Mesenchymal stem cell (in vitro differentiated cells and primary cell): ENCODE data around the gene ARMS2.
A peak's percentile ranks its signal among the peaks of the same experiment; 100 is the strongest.

Source experiments
- DNase-seq: peaks from one replicate; pipeline ENCODE4 v3.0.0-alpha.2; 2013
- H2AFZ ChIP-seq: one replicate; pipeline ENCODE4 v1.6.1; 2013; ENCODE audit warnings: low read depth, mild to moderate bottlenecking, control low read depth, inconsistent platforms, low read length, moderate library complexity
- H2AK5ac ChIP-seq: 2 replicates; pipeline ENCODE4 v1.6.1; 2013; ENCODE audit warnings: low read length, moderate library complexity, mild to moderate bottlenecking, inconsistent platforms; ENCODE audit not compliant: severe bottlenecking
- H2BK120ac ChIP-seq: one replicate; pipeline ENCODE4 v1.6.1; 2013; ENCODE audit warnings: low read depth, mild to moderate bottlenecking, inconsistent platforms, low read length, moderate library complexity
- H2BK12ac ChIP-seq, 2 experiments: one replicate each; pipeline ENCODE4 v1.6.1; 2013; ENCODE audit warnings: inconsistent platforms in 2 of 2, low read length in 2 of 2, mild to moderate bottlenecking in 2 of 2, moderate library complexity in 2 of 2, control low read depth in 1 of 2
- H2BK15ac ChIP-seq: one replicate; pipeline ENCODE4 v1.6.1; 2013; ENCODE audit warnings: mild to moderate bottlenecking, low read depth, inconsistent platforms; ENCODE audit not compliant: poor library complexity, severe bottlenecking
- H2BK5ac ChIP-seq: 2 replicates; pipeline ENCODE4 v1.6.1; 2013; ENCODE audit warnings: low read depth, mild to moderate bottlenecking, low read length, control low read depth, inconsistent platforms; ENCODE audit not compliant: poor library complexity, severe bottlenecking
- H3K14ac ChIP-seq, 2 experiments: one replicate each; pipeline ENCODE4 v1.6.1; 2013; ENCODE audit warnings: inconsistent platforms in 2 of 2, low read length in 2 of 2, control low read depth in 1 of 2, mild to moderate bottlenecking in 1 of 2, moderate library complexity in 1 of 2
- H3K18ac ChIP-seq, 2 experiments: one replicate each; pipeline ENCODE4 v1.6.1; 2013; ENCODE audit warnings: inconsistent platforms in 2 of 2, low read length in 2 of 2, control low read depth in 1 of 2, low read depth in 1 of 2, mild to moderate bottlenecking in 1 of 2
- H3K23ac ChIP-seq, 2 experiments: one replicate each; pipeline ENCODE4 v1.6.1; 2013; ENCODE audit warnings: inconsistent platforms in 2 of 2, low read length in 2 of 2, mild to moderate bottlenecking in 2 of 2, moderate library complexity in 2 of 2, control low read depth in 1 of 2
- H3K27ac ChIP-seq: 2 replicates; pipeline ENCODE4 v1.5.1; 2013; ENCODE audit warnings: mild to moderate bottlenecking, moderate library complexity, low read length, control low read depth, inconsistent platforms; ENCODE audit not compliant: poor library complexity, severe bottlenecking
- H3K27me3 ChIP-seq, 2 experiments: 2 replicates each; pipeline versions ENCODE4 v1.6.1 to v1.7.0; 2013; ENCODE audit warnings: low read length in 2 of 2, mild to moderate bottlenecking in 2 of 2, moderate library complexity in 2 of 2, control low read depth in 1 of 2, inconsistent platforms in 1 of 2; ENCODE audit not compliant: control insufficient read depth in 1 of 2, insufficient read depth in 1 of 2
- H3K36me3 ChIP-seq, 2 experiments: 2 replicates each; pipeline versions ENCODE4 v1.6.1 to v1.7.0; 2013; ENCODE audit warnings: low read length in 2 of 2, control low read depth in 1 of 2, inconsistent platforms in 1 of 2, low read depth in 1 of 2, mild to moderate bottlenecking in 1 of 2; ENCODE audit not compliant: insufficient read depth in 2 of 2, control insufficient read depth in 1 of 2
- H3K4ac ChIP-seq, 2 experiments: one replicate each; pipeline ENCODE4 v1.6.1; 2013; ENCODE audit warnings: inconsistent platforms in 2 of 2, low read length in 2 of 2, mild to moderate bottlenecking in 2 of 2, moderate library complexity in 2 of 2, control low read depth in 1 of 2, low read depth in 1 of 2
- H3K4me1 ChIP-seq: 2 replicates; pipeline ENCODE4 v1.6.1; 2013; ENCODE audit warnings: low read depth, low read length, control low read depth; ENCODE audit not compliant: control insufficient read depth, insufficient read depth
- H3K4me2 ChIP-seq: 2 replicates; pipeline ENCODE4 v1.6.1; 2013; ENCODE audit warnings: low read length, mild to moderate bottlenecking, inconsistent platforms; ENCODE audit not compliant: poor library complexity, severe bottlenecking
- H3K4me3 ChIP-seq, 2 experiments: 2 replicates each; pipeline versions ENCODE4 v1.5.1 to v1.7.0; 2013; ENCODE audit warnings: low read length in 2 of 2, mild to moderate bottlenecking in 2 of 2, control low read depth in 1 of 2, low read depth in 1 of 2; ENCODE audit not compliant: insufficient read depth in 1 of 2
- H3K79me1 ChIP-seq: replicated peaks from 2 replicates; pipeline ENCODE4 v1.6.1; 2013; ENCODE audit warnings: mild to moderate bottlenecking, control low read depth, low read length, inconsistent platforms; ENCODE audit not compliant: poor library complexity, severe bottlenecking
- H3K9ac ChIP-seq: 2 replicates; pipeline ENCODE4 v1.7.0; 2013; ENCODE audit warnings: mild to moderate bottlenecking, low read length, moderate library complexity
- H3K9me3 ChIP-seq: 2 replicates; pipeline ENCODE4 v1.7.0; 2013; ENCODE audit warnings: mild to moderate bottlenecking, low read length; ENCODE audit not compliant: control insufficient read depth
- H4K8ac ChIP-seq: one replicate; pipeline ENCODE4 v1.6.1; 2013; ENCODE audit warnings: inconsistent platforms, mild to moderate bottlenecking, low read length, moderate library complexity
- H4K91ac ChIP-seq: one replicate; pipeline ENCODE4 v1.6.1; 2013; ENCODE audit warnings: mild to moderate bottlenecking, low read length, inconsistent platforms
- WGBS: methylation state at CpG from one replicate; pipeline ENCODE4 v1.1.7; 2013; ENCODE audit warnings: mixed read lengths; 5-methylcytosine and 5-hydroxymethylcytosine counted together

ARMS2 gene

DNA sequence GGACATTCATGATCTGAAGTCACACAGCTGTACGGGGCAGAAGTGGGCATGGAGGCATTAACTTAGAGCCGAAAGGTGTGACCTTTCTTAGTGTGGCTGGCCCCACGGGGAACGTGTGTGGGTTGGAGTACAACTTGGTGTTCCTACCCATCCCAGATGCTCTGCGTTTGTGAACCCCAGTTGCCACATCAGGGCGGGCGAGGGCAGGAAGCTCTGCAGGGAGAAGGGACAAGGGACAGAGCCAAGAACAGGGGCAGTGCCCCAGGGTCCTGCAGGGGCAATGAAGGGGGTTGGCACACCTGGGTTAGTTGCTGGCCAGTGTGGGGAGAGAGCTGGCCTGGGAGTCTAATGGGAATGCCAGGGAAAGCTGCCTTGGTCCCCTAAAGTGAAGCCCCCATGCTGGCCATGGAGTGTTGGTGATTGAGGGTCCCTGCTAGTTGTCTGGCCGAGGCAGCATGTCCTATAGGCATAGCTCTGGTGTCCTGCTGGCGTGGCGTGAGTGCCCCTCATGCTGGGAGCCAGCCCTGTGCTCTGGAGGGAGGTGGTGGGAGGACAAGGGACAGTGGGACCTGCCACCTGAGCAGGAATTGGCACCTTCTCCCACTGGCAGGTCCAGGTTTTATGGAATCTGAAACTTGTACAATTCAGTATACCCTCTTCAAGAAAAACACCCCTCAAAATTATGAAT lies 25.8 kb downstream of the ARMS2 start:
- no peaks in the 10 kb centered on the region for H3K9me3 ChIP-seq
- no peak overlapping the region for H2AK5ac ChIP-seq
- peak overlapping the region; percentile 31 to 37 for H2BK12ac ChIP-seq
- H3K9ac ChIP-seq = no peak overlapping the region
- H3K27ac ChIP-seq = no peak overlapping the region
- H3K14ac ChIP-seq = no peak overlapping the region
- H4K91ac ChIP-seq = peak overlapping the region; percentile 59
- H2AFZ ChIP-seq = no peak overlapping the region
- H2BK5ac ChIP-seq = no peak overlapping the region
- 92% methylated on average over 10 of the region's 10 CpGs for WGBS
- H2BK120ac ChIP-seq = no peak overlapping the region
- H3K4ac ChIP-seq = no peak overlapping the region
- peak overlapping the region in 1 of 2 experiments; percentile 62 for H3K18ac ChIP-seq
- H4K8ac ChIP-seq = no peak overlapping the region
- H3K23ac ChIP-seq = no peak overlapping the region
- DNase-seq = no peak
- no peaks in the 10 kb centered on the region for H3K27me3 ChIP-seq
- H2BK15ac ChIP-seq = no peak overlapping the region
- H3K79me1 ChIP-seq = peaks cover 15% of the 10 kb centered on the region
- H3K4me3 ChIP-seq = no peak overlapping the region
- no peak overlapping the region for H3K4me2 ChIP-seq
- H3K36me3 ChIP-seq = peaks cover 5 to 67% of the 10 kb centered on the region in 2 experiments
- peaks cover 15% of the 10 kb centered on the region for H3K4me1 ChIP-seq

DNA sequence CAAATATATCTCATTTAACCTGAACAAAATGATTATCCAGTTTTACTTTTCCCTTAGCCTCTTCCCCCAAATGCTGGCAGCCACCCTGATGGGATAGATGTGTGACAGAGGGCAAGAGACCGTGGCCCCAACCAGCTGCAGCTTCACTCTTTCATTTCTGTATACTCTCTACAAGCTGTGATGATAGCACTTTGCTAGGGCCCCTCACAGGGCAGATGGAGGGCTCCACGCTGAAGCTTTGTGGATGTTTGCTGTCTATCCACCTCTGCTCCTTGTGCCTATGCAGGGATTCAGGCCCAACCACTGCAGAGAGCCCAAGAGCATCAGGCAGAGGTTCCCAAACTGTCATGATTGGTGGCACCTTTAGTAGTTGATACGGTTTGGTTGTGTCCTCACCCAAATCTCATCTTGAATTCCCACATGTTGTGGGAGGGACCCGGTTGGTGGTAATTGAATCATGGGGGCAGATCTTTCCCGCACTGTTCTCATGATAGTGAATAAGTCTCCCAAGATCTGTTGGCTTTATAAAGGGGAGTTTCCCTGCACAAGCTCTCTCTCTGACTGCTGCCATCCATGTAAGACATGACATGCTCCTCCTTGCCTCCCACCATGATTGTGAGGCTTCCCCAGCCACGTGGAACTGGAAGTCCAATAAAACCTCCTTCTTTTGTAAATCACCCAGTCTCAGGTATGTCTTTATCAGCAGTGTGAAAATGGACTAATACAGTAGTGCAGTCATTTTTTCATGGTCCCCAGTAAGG lies 27.0 kb downstream of the ARMS2 start:
- Histone ChIP-seq H2BK5ac (no peak overlapping the region), H3K9me3 (no peaks in the 10 kb centered on the region), H3K27ac (no peak overlapping the region), H3K4me3 (no peak overlapping the region), H4K91ac (no peak overlapping the region), H2BK15ac (no peak overlapping the region), H3K4me1 (peaks cover 5% of the 10 kb centered on the region), H3K36me3 (peaks cover 4 to 75% of the 10 kb centered on the region in 2 experiments), H2BK12ac (peak overlapping the region in 1 of 2 experiments; percentile 4), H3K79me1 (peaks cover 15% of the 10 kb centered on the region), H3K4me2 (no peak overlapping the region), H4K8ac (no peak overlapping the region), H2BK120ac (no peak overlapping the region), H3K14ac (no peak overlapping the region), H3K23ac (no peak overlapping the region), H3K27me3 (peaks cover 0 to under 1% of the 10 kb centered on the region in 2 experiments), H2AK5ac (no peak overlapping the region), H3K9ac (no peak overlapping the region), H3K18ac (no peak overlapping the region), H3K4ac (no peak overlapping the region), H2AFZ (no peak overlapping the region)
- no peak for DNase-seq
- WGBS = 93% methylated on average over 5 of the region's 6 CpGs

DNA sequence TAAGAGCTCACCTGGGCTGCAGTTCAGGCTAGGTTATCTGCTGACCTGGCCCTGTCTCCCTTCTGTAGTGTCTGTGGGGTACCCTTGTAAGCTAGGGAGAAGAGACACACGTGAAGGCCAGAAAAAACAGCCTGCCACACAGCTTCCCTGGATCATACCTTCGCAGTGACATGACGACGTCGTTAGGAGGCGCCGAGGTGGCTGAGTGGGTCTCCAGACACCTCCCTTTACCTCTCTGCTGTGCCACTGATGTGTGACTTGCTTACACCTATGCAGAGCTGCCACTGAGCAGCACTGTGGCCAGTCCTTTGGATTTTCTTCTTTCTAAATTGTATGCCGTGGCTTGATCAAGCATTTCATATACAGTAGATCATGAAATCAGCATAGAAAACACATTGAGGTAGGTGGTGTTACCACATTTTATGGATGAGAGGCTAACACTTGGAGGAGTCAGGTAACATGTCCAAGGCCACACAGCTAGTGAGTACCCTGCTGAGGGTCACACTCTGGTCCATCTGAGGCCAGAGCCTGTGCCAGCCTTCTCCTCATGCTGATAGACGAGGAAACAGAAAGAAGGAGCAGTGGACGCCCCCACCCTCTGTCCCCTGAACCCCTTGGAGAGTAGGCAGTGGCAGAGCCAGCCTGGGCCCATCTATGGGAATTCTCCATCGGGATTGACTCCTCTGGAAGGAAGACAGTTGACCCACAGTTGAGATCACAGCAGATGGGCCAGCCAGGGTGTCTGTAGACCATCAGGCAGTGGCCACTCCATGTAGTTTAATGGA lies 30.0 kb downstream of the ARMS2 start:
- H3K27ac ChIP-seq = no peak overlapping the region
- 84% methylated on average over 10 of the region's 11 CpGs for WGBS

More for the DNA sequence above, 30.0 kb downstream of the ARMS2 start:
- peak overlapping the region; percentile 52 to 74 for H3K4ac ChIP-seq
- H3K9me3 ChIP-seq = no peaks in the 10 kb centered on the region
- no peak overlapping the region for H3K4me2 ChIP-seq
- H2BK12ac ChIP-seq = peak overlapping the region; percentile 44 to 96
- H3K27me3 ChIP-seq = peaks cover 0 to 4% of the 10 kb centered on the region in 2 experiments
- H2BK120ac ChIP-seq = peak overlapping the region; percentile 78
- peaks cover 9% of the 10 kb centered on the region for H3K4me1 ChIP-seq
- DNase-seq = no peak
- no peak overlapping the region for H3K14ac ChIP-seq
- no peak overlapping the region for H2BK5ac ChIP-seq
- peak overlapping the region; percentile 19 for H4K8ac ChIP-seq
- H3K4me3 ChIP-seq = no peak overlapping the region
- H3K18ac ChIP-seq = peak overlapping the region; percentile 76 to 92
- no peak overlapping the region for H2BK15ac ChIP-seq
- H3K36me3 ChIP-seq = peaks cover 5 to 84% of the 10 kb centered on the region in 2 experiments
- no peak overlapping the region for H2AFZ ChIP-seq
- no peak overlapping the region for H3K9ac ChIP-seq
- no peak overlapping the region for H2AK5ac ChIP-seq
- peaks cover 17% of the 10 kb centered on the region for H3K79me1 ChIP-seq
- peak overlapping the region; percentile 73 for H4K91ac ChIP-seq
- H3K23ac ChIP-seq = no peak overlapping the region
